ENCODE measurements around the gene SCFD2. TPM values are rescaled to one million over a fixed set of nuclear protein-coding genes. Genes with fewer than 3 reads are reported as not detected.

The SCFD2 gene
- total RNA-seq, 1 donor from 2014 or later: 17.2 TPM

GRCh38 chr4:53105313-53105712, 260.5 kb downstream of the SCFD2 start:
- Mint-ChIP-seq H3K4me1 (ENCODE audit: low read depth, unreplicated experiment) (no peaks in the 10 kb centered on the region), H3K4me3 (ENCODE audit: unreplicated experiment) (no peak overlapping the region), H3K27me3 (ENCODE audit: unreplicated experiment) (no peaks in the 10 kb centered on the region), H3K27ac (ENCODE audit: unreplicated experiment) (no peak overlapping the region), H3K36me3 (ENCODE audit: unreplicated experiment) (no peaks in the 10 kb centered on the region), H3K9me3 (ENCODE audit: unreplicated experiment) (peaks cover 2% of the 10 kb centered on the region)
- TF ChIP-seq CTCF (IDR thresholded peaks at IDR 0.05; ENCODE audit: partially characterized antibody, unreplicated experiment): no peak
- DNase-seq: no peak

GRCh38 chr4:53103481-53103880, 262.4 kb downstream of the SCFD2 start:
- DNase-seq: no peak
- no peak for TF ChIP-seq CTCF (IDR thresholded peaks at IDR 0.05; ENCODE audit: partially characterized antibody, unreplicated experiment)
- no peak overlapping the region for H3K4me3 Mint-ChIP-seq (ENCODE audit: unreplicated experiment)
- H3K27me3 Mint-ChIP-seq (ENCODE audit: unreplicated experiment): no peaks in the 10 kb centered on the region
- H3K27ac Mint-ChIP-seq (ENCODE audit: unreplicated experiment): no peak overlapping the region
- no peaks in the 10 kb centered on the region for H3K9me3 Mint-ChIP-seq (ENCODE audit: unreplicated experiment)
- H3K36me3 Mint-ChIP-seq (ENCODE audit: unreplicated experiment): peaks cover 6% of the 10 kb centered on the region
- H3K4me1 Mint-ChIP-seq (ENCODE audit: low read depth, unreplicated experiment): no peaks in the 10 kb centered on the region

GRCh38 chr4:53101191-53101581, 264.7 kb downstream of the SCFD2 start:
- no peak for TF ChIP-seq CTCF (IDR thresholded peaks at IDR 0.05; ENCODE audit: partially characterized antibody, unreplicated experiment)
- H3K36me3 Mint-ChIP-seq (ENCODE audit: unreplicated experiment): peaks cover 8% of the 10 kb centered on the region

GRCh38 chr4:53100501-53101190, 265.2 kb downstream of the SCFD2 start:
- no peak overlapping the region for H3K4me3 Mint-ChIP-seq (ENCODE audit: unreplicated experiment)
- H3K36me3 Mint-ChIP-seq (ENCODE audit: unreplicated experiment): peaks cover 8% of the 10 kb centered on the region
- no peak overlapping the region for H3K27ac Mint-ChIP-seq (ENCODE audit: unreplicated experiment)
- DNase-seq: no peak
- no peaks in the 10 kb centered on the region for H3K27me3 Mint-ChIP-seq (ENCODE audit: unreplicated experiment)
- H3K4me1 Mint-ChIP-seq (ENCODE audit: low read depth, unreplicated experiment): no peaks in the 10 kb centered on the region
- no peak for TF ChIP-seq CTCF (IDR thresholded peaks at IDR 0.05; ENCODE audit: partially characterized antibody, unreplicated experiment)
- H3K9me3 Mint-ChIP-seq (ENCODE audit: unreplicated experiment): no peaks in the 10 kb centered on the region

More at GRCh38 chr4:53101191-53101581, 264.7 kb downstream of the SCFD2 start:
- DNase-seq: no peak
- H3K27me3 Mint-ChIP-seq (ENCODE audit: unreplicated experiment): no peaks in the 10 kb centered on the region
- no peaks in the 10 kb centered on the region for H3K9me3 Mint-ChIP-seq (ENCODE audit: unreplicated experiment)
- no peaks in the 10 kb centered on the region for H3K4me1 Mint-ChIP-seq (ENCODE audit: low read depth, unreplicated experiment)
- no peak overlapping the region for H3K27ac Mint-ChIP-seq (ENCODE audit: unreplicated experiment)
- no peak overlapping the region for H3K4me3 Mint-ChIP-seq (ENCODE audit: unreplicated experiment)

GRCh38 chr4:53098681-53099121, 267.2 kb downstream of the SCFD2 start:
- Mint-ChIP-seq H3K36me3 (ENCODE audit: unreplicated experiment) (peaks cover 8% of the 10 kb centered on the region), H3K4me1 (ENCODE audit: low read depth, unreplicated experiment) (no peaks in the 10 kb centered on the region), H3K27me3 (ENCODE audit: unreplicated experiment) (no peaks in the 10 kb centered on the region), H3K4me3 (ENCODE audit: unreplicated experiment) (no peak overlapping the region), H3K9me3 (ENCODE audit: unreplicated experiment) (no peaks in the 10 kb centered on the region), H3K27ac (ENCODE audit: unreplicated experiment) (no peak overlapping the region)
- TF ChIP-seq CTCF (IDR thresholded peaks at IDR 0.05; ENCODE audit: partially characterized antibody, unreplicated experiment): no peak
- DNase-seq: no peak

All from glutamatergic neuron (in vitro differentiated cells).